ENCODE results near the gene SDHA. TPM values are rescaled to one million over a fixed set of nuclear protein-coding genes. Genes with fewer than 3 reads are reported as not detected.

The SDHA gene
- total RNA-seq, 1 experiment from 2014 or later: 140 TPM

DNA sequence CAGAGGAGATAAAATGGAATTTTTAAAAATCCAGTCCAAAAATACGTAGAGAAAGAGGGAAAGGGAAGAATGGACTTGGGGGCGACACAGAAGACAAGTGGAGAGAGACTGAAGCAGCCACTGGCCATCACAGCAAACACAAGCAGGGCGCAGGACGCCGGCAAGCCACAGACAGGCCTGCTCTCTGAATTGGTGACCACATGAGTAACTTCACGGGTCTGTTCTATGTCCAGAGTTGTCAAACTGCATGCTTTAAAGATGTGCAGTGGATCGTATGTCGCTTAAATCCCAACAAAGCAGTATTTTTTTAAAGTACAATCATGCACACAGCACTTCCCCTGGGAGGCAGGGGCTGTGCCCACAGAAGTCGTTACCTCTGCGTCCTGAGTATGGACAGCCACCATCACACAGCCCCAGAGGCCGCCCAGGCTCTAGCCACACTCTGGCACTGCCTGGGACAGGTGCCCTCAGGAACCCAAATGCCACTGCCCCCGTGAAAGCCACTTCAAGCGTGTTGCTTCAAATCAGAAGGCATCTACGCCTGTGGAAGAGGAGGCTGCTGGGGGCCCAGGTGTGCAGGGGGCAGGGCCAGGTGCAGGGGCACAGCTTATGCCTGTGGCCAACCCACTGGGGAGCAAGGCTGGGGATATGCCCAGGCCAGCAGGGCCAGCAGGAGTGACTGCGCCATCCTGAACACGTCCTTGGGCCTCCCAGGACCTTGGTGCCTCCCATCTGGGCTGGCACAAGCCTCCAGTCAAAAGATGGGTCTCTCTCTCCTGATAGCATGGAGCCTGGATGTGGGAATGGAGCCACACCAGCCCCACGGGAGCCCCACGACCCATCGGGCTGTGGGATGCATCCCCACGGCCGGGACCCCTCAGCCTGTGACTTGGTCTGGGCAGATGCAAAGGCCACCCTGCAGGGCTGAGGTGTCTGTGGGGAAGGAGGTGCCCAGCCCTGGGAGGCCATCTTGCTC lies 32.7 kb upstream of the SDHA start:
- no TSS peak for BruUV-seq (replicated peaks)
- TF ChIP-seq, protein P1, sequence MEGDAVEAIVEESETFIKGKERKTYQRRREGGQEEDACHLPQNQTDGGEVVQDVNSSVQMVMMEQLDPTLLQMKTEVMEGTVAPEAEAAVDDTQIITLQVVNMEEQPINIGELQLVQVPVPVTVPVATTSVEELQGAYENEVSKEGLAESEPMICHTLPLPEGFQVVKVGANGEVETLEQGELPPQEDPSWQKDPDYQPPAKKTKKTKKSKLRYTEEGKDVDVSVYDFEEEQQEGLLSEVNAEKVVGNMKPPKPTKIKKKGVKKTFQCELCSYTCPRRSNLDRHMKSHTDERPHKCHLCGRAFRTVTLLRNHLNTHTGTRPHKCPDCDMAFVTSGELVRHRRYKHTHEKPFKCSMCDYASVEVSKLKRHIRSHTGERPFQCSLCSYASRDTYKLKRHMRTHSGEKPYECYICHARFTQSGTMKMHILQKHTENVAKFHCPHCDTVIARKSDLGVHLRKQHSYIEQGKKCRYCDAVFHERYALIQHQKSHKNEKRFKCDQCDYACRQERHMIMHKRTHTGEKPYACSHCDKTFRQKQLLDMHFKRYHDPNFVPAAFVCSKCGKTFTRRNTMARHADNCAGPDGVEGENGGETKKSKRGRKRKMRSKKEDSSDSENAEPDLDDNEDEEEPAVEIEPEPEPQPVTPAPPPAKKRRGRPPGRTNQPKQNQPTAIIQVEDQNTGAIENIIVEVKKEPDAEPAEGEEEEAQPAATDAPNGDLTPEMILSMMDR (IDR thresholded peaks at IDR 0.05; ENCODE audit: insufficient read depth in 1 of 2, low read depth in 1 of 2, low read length in 1 of 2, severe bottlenecking in 1 of 2, unreplicated experiment in 1 of 2): no peak
- no peaks in the 10 kb centered on the region for H3K4me1 ChIP-seq
- no peak overlapping the region for H3K4me3 ChIP-seq (ENCODE audit: low read depth, low read length)
- H3K27me3 Mint-ChIP-seq (ENCODE audit: insufficient read depth, unreplicated experiment): no peaks in the 10 kb centered on the region
- no peaks in the 10 kb centered on the region for H3K27me3 ChIP-seq (replicated peaks; ENCODE audit: control insufficient read depth, insufficient read depth, low read length)
- peaks cover 5% of the 10 kb centered on the region for H3K4me1 Mint-ChIP-seq (ENCODE audit: low read depth, unreplicated experiment)
- H3K36me3 ChIP-seq (ENCODE audit: control insufficient read depth, insufficient read depth, low read length): no peaks in the 10 kb centered on the region
- intact Hi-C loops (cut with micrococcal nuclease; ENCODE audit: unreplicated experiment): no loop called here
- H3K9me3 Mint-ChIP-seq (ENCODE audit: unreplicated experiment): no peaks in the 10 kb centered on the region
- no peaks in the 10 kb centered on the region for H3K9me3 ChIP-seq
- H3K4me3 Mint-ChIP-seq (ENCODE audit: unreplicated experiment): no peak overlapping the region
- DNase-seq: no peak
- CTCF ChIA-PET: no interaction called here
- H3K36me3 Mint-ChIP-seq (ENCODE audit: insufficient read depth, unreplicated experiment): peaks cover 11% of the 10 kb centered on the region
- no peak overlapping the region for H3K27ac Mint-ChIP-seq (ENCODE audit: unreplicated experiment)
- POLR2A ChIA-PET: no interaction called here

DNA sequence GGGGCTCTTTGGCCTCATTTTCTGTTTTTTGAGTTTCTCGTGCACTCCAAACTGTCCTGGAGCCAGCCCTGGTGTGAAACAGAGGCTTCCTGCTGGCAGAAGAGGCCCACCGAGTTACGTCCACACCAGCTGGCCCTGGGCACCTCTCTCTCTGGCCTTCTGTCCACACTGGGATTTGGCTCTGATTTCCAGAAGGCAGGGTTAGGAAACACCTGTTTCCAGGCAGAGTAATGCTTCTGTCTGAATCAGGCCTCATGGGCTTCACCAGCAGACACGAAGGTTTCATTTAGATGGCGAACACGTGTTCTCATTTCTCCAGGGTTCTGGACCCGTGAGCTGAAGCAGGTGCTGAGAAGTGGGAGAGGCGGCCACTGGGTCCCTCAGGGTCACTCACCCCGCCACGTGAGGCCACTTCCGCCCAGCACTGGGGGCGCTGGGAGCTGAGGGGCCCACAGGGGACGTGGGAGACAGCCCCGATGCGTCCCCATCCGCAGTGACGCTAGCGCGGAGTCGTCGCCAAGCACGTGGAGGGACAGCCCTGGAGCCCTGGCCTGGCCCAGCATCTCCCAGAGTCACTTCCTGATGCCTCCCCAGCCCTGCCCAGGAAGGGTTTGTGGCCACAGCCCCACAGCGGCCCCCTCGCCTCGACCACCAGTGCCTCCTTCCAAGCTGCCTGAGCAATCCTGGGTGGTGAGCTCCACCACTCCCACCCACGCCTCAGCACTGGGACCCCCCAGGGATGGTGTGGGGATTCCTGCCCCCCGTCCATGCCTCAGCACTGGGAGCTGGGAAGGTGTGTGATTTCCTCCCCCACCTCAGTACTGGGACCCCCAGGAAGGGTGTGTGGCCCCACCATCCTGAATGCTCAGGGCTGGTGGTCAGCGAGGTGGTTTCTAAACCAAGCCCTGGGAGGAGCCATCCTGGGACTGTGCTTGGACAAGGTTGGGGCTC lies 31.8 kb upstream of the SDHA start:
- H3K4me1 ChIP-seq: no peaks in the 10 kb centered on the region
- peaks cover 11% of the 10 kb centered on the region for H3K36me3 Mint-ChIP-seq (ENCODE audit: insufficient read depth, unreplicated experiment)
- no peak overlapping the region for H3K4me3 ChIP-seq (ENCODE audit: low read depth, low read length)
- no peaks in the 10 kb centered on the region for H3K27me3 Mint-ChIP-seq (ENCODE audit: insufficient read depth, unreplicated experiment)
- BruUV-seq (replicated peaks): no TSS peak
- H3K36me3 ChIP-seq (ENCODE audit: control insufficient read depth, insufficient read depth, low read length): no peaks in the 10 kb centered on the region
- H3K27me3 ChIP-seq (replicated peaks; ENCODE audit: control insufficient read depth, insufficient read depth, low read length): no peaks in the 10 kb centered on the region
- no peak for DNase-seq
- TF ChIP-seq, protein P1 (IDR thresholded peaks at IDR 0.05; ENCODE audit: insufficient read depth in 1 of 2, low read depth in 1 of 2, low read length in 1 of 2, severe bottlenecking in 1 of 2, unreplicated experiment in 1 of 2): no peak
- POLR2A ChIA-PET: no interaction called here
- intact Hi-C loops (cut with micrococcal nuclease; ENCODE audit: unreplicated experiment): no loop called here
- H3K27ac Mint-ChIP-seq (ENCODE audit: unreplicated experiment): no peak overlapping the region
- H3K4me3 Mint-ChIP-seq (ENCODE audit: unreplicated experiment): no peak overlapping the region
- H3K9me3 Mint-ChIP-seq (ENCODE audit: unreplicated experiment): no peaks in the 10 kb centered on the region
- H3K4me1 Mint-ChIP-seq (ENCODE audit: low read depth, unreplicated experiment): peaks cover 8% of the 10 kb centered on the region
- CTCF ChIA-PET: no interaction called here
- no peaks in the 10 kb centered on the region for H3K9me3 ChIP-seq

DNA sequence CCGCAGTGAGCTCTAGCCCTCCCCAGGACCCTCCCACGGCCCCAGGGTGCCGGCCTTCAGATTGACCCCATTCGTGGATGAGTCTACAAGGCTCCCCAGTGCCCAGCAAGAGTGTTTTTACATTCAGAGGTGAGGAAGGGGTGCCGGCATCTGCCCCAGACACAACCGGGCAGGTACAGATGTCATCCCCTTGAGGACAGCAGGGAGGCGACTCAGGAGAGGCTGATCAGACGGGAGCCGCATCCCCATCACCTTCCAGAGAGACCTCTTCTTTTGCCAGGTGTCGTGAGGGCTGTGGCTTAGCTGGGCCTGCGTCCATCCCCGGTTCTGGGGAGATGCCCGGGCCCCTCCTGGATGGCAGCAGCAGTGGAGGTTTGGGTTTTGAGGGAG lies 31.1 kb upstream of the SDHA start:
- no TSS peak for BruUV-seq (replicated peaks)
- Mint-ChIP-seq H3K27me3 (ENCODE audit: insufficient read depth, unreplicated experiment) (no peaks in the 10 kb centered on the region), H3K9me3 (ENCODE audit: unreplicated experiment) (no peaks in the 10 kb centered on the region), H3K36me3 (ENCODE audit: insufficient read depth, unreplicated experiment) (peaks cover 11% of the 10 kb centered on the region), H3K4me3 (ENCODE audit: unreplicated experiment) (no peak overlapping the region), H3K4me1 (ENCODE audit: low read depth, unreplicated experiment) (peaks cover 8% of the 10 kb centered on the region), H3K27ac (ENCODE audit: unreplicated experiment) (no peak overlapping the region)
- no peaks in the 10 kb centered on the region for H3K4me1 ChIP-seq
- no peak overlapping the region for H3K4me3 ChIP-seq (ENCODE audit: low read depth, low read length)
- intact Hi-C loops (cut with micrococcal nuclease; ENCODE audit: unreplicated experiment): no loop called here
- H3K36me3 ChIP-seq (ENCODE audit: control insufficient read depth, insufficient read depth, low read length): no peaks in the 10 kb centered on the region
- POLR2A ChIA-PET: no interaction called here
- no peak for DNase-seq
- no peaks in the 10 kb centered on the region for H3K9me3 ChIP-seq
- TF ChIP-seq, protein P1 (IDR thresholded peaks at IDR 0.05; ENCODE audit: insufficient read depth in 1 of 2, low read depth in 1 of 2, low read length in 1 of 2, severe bottlenecking in 1 of 2, unreplicated experiment in 1 of 2): no peak
- CTCF ChIA-PET: interaction anchor here (0.9 kb wide), 1 partner anchor 31 kb away, joined by 4 read pairs; the partner anchor contains the start of genes CCDC127 and SDHA
- no peaks in the 10 kb centered on the region for H3K27me3 ChIP-seq (replicated peaks; ENCODE audit: control insufficient read depth, insufficient read depth, low read length)

All from Caco-2 (cell line).